GM12878 (cell line): ENCODE data around the gene CDON. TPM values are rescaled to one million over a fixed set of nuclear protein-coding genes. Genes with fewer than 3 reads are reported as not detected.

Experiments used
- ATAC-seq: fragments of 200-7000 bp; cut with Tn5 transposase; 3 replicates; pipeline ENCODE4 v1.9.1; 2020; ENCODE audit warnings: mild to moderate bottlenecking, moderate library complexity
- BruUV-seq: library from RNA; stranded (reverse); fragments of 400-500 nt; replicated peaks from 2 replicates; lab custom pipeline; 2021; lab: Mats Ljungman, UMichigan
- CTCF ChIA-PET: fragments of 300-600 bp; sonication (Branson Sonifier 250); formaldehyde crosslinking; extraction: SDS; loops from one replicate; lab custom pipeline; 2021; ENCODE audit warnings: inconsistent platforms; lab: Yijun Ruan, JAX
- POLR2A ChIA-PET: fragments of 350-600 bp; formaldehyde crosslinking; extraction: SDS; loops from one replicate; lab custom pipeline; 2021; ENCODE audit warnings: inconsistent platforms; lab: Charles Lee
- RAD21 ChIA-PET: fragments of 300-600 bp; sonication (Branson Sonifier 250); formaldehyde crosslinking; loops from one replicate; lab custom pipeline; 2023; ENCODE audit warnings: antibody characterized with exemption; ENCODE audit not compliant: unreplicated experiment; lab: Charles Lee
- SMC1A ChIA-PET: fragments of 300-600 bp; sonication (Branson Sonifier 250); formaldehyde crosslinking; loops from one replicate; lab custom pipeline; 2023; ENCODE audit not compliant: unreplicated experiment, uncharacterized antibody; lab: Charles Lee
- DNase-seq: peaks from one replicate; pipeline ENCODE4 v3.0.0-alpha.2; 2011; ENCODE audit warnings: low read depth, low spot score
- FAIRE-seq: peaks from 3 replicates; lab custom pipeline; 2011; peaks lifted over from hg19 to GRCh38; lab: Jason Lieb, UNC
- H2AFZ ChIP-seq: 2 replicates; pipeline ENCODE4 v1.6.0; 2011; ENCODE audit warnings: low read depth, low read length, control low read depth; ENCODE audit not compliant: control insufficient read depth
- H3K27ac ChIP-seq: 2 replicates; pipeline ENCODE4 v1.5.1; 2011; ENCODE audit warnings: control low read depth; ENCODE audit not compliant: control insufficient read depth, insufficient read depth
- H3K27me3 ChIP-seq, 2 experiments: replicated peaks in 1 of 2; 2 replicates each; pipeline versions ENCODE4 v1.6.0 to v1.6.1; 2011; ENCODE audit warnings: low read length in 1 of 2; ENCODE audit not compliant: control insufficient read depth in 2 of 2, insufficient read depth in 2 of 2
- H3K36me3 ChIP-seq, 2 experiments: 2 replicates each; pipeline ENCODE4 v1.5.1; 2011; ENCODE audit warnings: low read length in 1 of 2; ENCODE audit not compliant: control insufficient read depth in 2 of 2, insufficient read depth in 2 of 2
- H3K4me1 ChIP-seq: 2 replicates; pipeline ENCODE4 v1.6.1; 2011; ENCODE audit warnings: mild to moderate bottlenecking, low read length, moderate library complexity, mixed read lengths; ENCODE audit not compliant: control insufficient read depth, insufficient read depth
- H3K4me2 ChIP-seq: 2 replicates; pipeline ENCODE4 v1.6.0; 2011; ENCODE audit warnings: control low read depth; ENCODE audit not compliant: control insufficient read depth, insufficient read depth
- H3K4me3 ChIP-seq: fragments of 200-600 bp; sonication (generic); 2 replicates; pipeline ENCODE4 v1.5.1; 2016
- H3K79me2 ChIP-seq: 2 replicates; pipeline ENCODE4 v1.6.0; 2011; ENCODE audit warnings: low read length; ENCODE audit not compliant: control insufficient read depth, insufficient read depth
- H3K9ac ChIP-seq: 2 replicates; pipeline ENCODE4 v1.8.0; 2011; ENCODE audit warnings: low read length, control low read depth, mixed read lengths; ENCODE audit not compliant: control insufficient read depth, insufficient read depth
- H3K9me3 ChIP-seq: replicated peaks from 3 replicates; pipeline ENCODE4 v1.5.1; 2011; ENCODE audit warnings: mild to moderate bottlenecking, low read length; ENCODE audit not compliant: control insufficient read depth, insufficient read depth
- H4K20me1 ChIP-seq: 2 replicates; pipeline ENCODE4 v1.6.0; 2011; ENCODE audit not compliant: control insufficient read depth, insufficient read depth
- ATF2 ChIP-seq: IDR thresholded peaks from 2 replicates; pipeline ENCODE4 v1.6.1; 2012; ENCODE audit warnings: low read length, inconsistent platforms
- CEBPZ ChIP-seq: fragments of 150-350 bp; IDR thresholded peaks from 2 replicates; pipeline ENCODE4 v1.6.1; 2016; ENCODE audit warnings: low read depth, low read length
- CHD4 ChIP-seq: fragments of 200-600 bp; sonication (generic); IDR thresholded peaks from 2 replicates; pipeline ENCODE4 v1.6.1; 2016; ENCODE audit warnings: mild to moderate bottlenecking
- CREB1 ChIP-seq: IDR thresholded peaks from 2 replicates; pipeline ENCODE4 v1.6.1; 2012; ENCODE audit warnings: low read depth, mild to moderate bottlenecking, inconsistent platforms
- DPF2 ChIP-seq: fragments of 450-650 bp; IDR thresholded peaks from 2 replicates; pipeline ENCODE4 v1.6.1; 2017; ENCODE audit warnings: mild to moderate bottlenecking
- EGR1 ChIP-seq, 2 experiments: IDR thresholded peaks; 1 replicate in 1 of 2; 2 replicates in 1 of 2; pipeline ENCODE4 v1.6.1; 2011 to 2012; ENCODE audit warnings: low read depth in 2 of 2, low read length in 2 of 2, borderline replicate concordance in 1 of 2, mild to moderate bottlenecking in 1 of 2, moderate library complexity in 1 of 2
- FOXK2 ChIP-seq: fragments of 450-650 bp; IDR thresholded peaks from 2 replicates; pipeline ENCODE4 v1.6.1; 2017; ENCODE audit warnings: mild to moderate bottlenecking, moderate library complexity
- NBN ChIP-seq: fragments of 450-650 bp; IDR thresholded peaks from 2 replicates; pipeline ENCODE4 v1.6.1; 2016
- PKNOX1 ChIP-seq: fragments of 450-650 bp; IDR thresholded peaks from 2 replicates; pipeline ENCODE4 v1.6.1; 2016; ENCODE audit warnings: mild to moderate bottlenecking
- STAT1 ChIP-seq: fragments of 450-650 bp; conservative IDR thresholded peaks from 2 replicates; pipeline ENCODE4 v1.6.1; 2014; ENCODE audit warnings: antibody characterized with exemption, mild to moderate bottlenecking
- ZNF217 ChIP-seq: fragments of 450-650 bp; IDR thresholded peaks from 2 replicates; pipeline ENCODE4 v1.6.1; 2017; ENCODE audit warnings: antibody characterized with exemption, mild to moderate bottlenecking
- ZNF24 ChIP-seq: fragments of 450-650 bp; IDR thresholded peaks from 2 replicates; pipeline ENCODE4 v1.6.1; 2017; ENCODE audit warnings: antibody characterized with exemption, mild to moderate bottlenecking
- WGBS: methylation state at CpG from one replicate; pipeline ENCODE4 v1.1.6; 2016; ENCODE audit warnings: low lambda C conversion rate; ENCODE audit not compliant: insufficient replicate concordance, insufficient coverage; ENCODE audit errors: missing lambda C conversion rate; 5-methylcytosine and 5-hydroxymethylcytosine counted together
- in situ Hi-C: fragments of 300-500 bp; cut with MboI; formaldehyde crosslinking; loops from 9 replicates; pipeline ENCODE4 v1.14.3; 2018; ENCODE audit warnings: mixed read lengths
- intact Hi-C: fragments of 100-400 bp; cut with micrococcal nuclease; formaldehyde crosslinking; loops from one replicate; pipeline ENCODE4 v1.14.2; 2022; ENCODE audit not compliant: unreplicated experiment
- polyA plus RNA-seq, 11 experiments: library from polyadenylated mRNA; depleted of rRNA in 4 of 11; unstranded in 6 of 11; stranded (reverse) in 5 of 11; fragments of >200 nt; fragmentation: Nextera tagmentation in 4 of 11; fragmentation: Illumina TruSeq in 1 of 11; extraction: Ambion mirVana in 4 of 11; extraction: Trizol in 1 of 11; gene quantifications; 1 replicate in 1 of 11; 2 replicates in 10 of 11; pipeline versions ENCODE4 v1.2.1 to v1.2.3, GENCODE V29; 2011 to 2016; ENCODE audit warnings: inconsistent platforms in 2 of 11, missing spikeins in 2 of 11, low read depth in 1 of 11
- total RNA-seq, 4 experiments: library from RNA; depleted of rRNA in 3 of 4; stranded (reverse); fragments of >200 nt in 3 of 4; fragmentation: Illumina TruSeq in 1 of 4; extraction: Trizol in 1 of 4; gene quantifications; 2 replicates each; pipeline versions ENCODE4 v1.2.1 to v1.2.3, GENCODE V29; 2013 to 2021

Gene CDON
- total and polyA plus RNA-seq, 10 of the 15 experiments (the other 5 are each of a cell fraction or from before 2014, with no cell fraction given) = 0.07 to 4.2 (median 0.36) TPM

- in situ Hi-C loops = no loop called here
- TF ChIP-seq PKNOX1 (no peak), ZNF217 (no peak), CHD4 (no peak), ATF2 (no peak), CEBPZ (no peak), DPF2 (no peak), EGR1 (IDR thresholded peaks at IDR 0.05; ENCODE audit: borderline replicate concordance in 1 of 2, low read depth in 2 of 2, low read length in 2 of 2) (no peak), CREB1 (no peak), NBN (no peak), ZNF24 (no peak), STAT1 (no peak), FOXK2 (no peak)
- Histone ChIP-seq H3K27ac (no peak overlapping the region), H3K4me2 (no peak overlapping the region), H3K4me1 (no peaks in the 10 kb centered on the region), H3K9me3 (no peaks in the 10 kb centered on the region), H3K27me3 (no peaks in the 10 kb centered on the region), H4K20me1 (no peaks in the 10 kb centered on the region), H3K79me2 (no peaks in the 10 kb centered on the region), H3K9ac (no peak overlapping the region), H3K36me3 (no peaks in the 10 kb centered on the region), H3K4me3 (no peak overlapping the region), H2AFZ (no peak overlapping the region)
- intact Hi-C loops = no loop called here
- no peak for DNase-seq
- 62% methylated on average over 20 of the region's 20 CpGs for WGBS
- RAD21 ChIA-PET = no interaction called here
- no TSS peak for BruUV-seq
- no peak for FAIRE-seq
- SMC1A ChIA-PET = no interaction called here
- CTCF ChIA-PET = no interaction called here
- POLR2A ChIA-PET = no interaction called here
- ATAC-seq = no peak
Observed at GRCh38 chr11:125953401-125953935, 109.2 kb downstream of the CDON start.
